NCI-H510A treated with DMSO at 0.1 percent for 48 hours (cell line): ENCODE results near the gene NEURL1B.

Source experiments
- DNase-seq: peaks from one replicate; lab custom pipeline; 2025; lab: John Stamatoyannopoulos, UW

NEURL1B gene

GRCh38 chr5:172715931-172716682, 75.0 kb downstream of the NEURL1B start:
- no peak for DNase-seq

GRCh38 chr5:172716796-172717313, 75.8 kb downstream of the NEURL1B start:
- peak; percentile 68 for DNase-seq

- no peak for DNase-seq
Measured at GRCh38 chr5:172717481-172718195, 76.6 kb downstream of the NEURL1B start.

GRCh38 chr5:172718527-172719114, 77.6 kb downstream of the NEURL1B start:
- DNase-seq = no peak

- no peak for DNase-seq
Measured at GRCh38 chr5:172719211-172719610, 78.1 kb downstream of the NEURL1B start.

- no peak for DNase-seq
Measured at GRCh38 chr5:172720655-172721054, 79.6 kb downstream of the NEURL1B start.

GRCh38 chr5:172721455-172722326, 80.6 kb downstream of the NEURL1B start:
- no peak for DNase-seq

GRCh38 chr5:172722327-172722815, 81.3 kb downstream of the NEURL1B start:
- DNase-seq = no peak

GRCh38 chr5:172723508-172723907, 82.4 kb downstream of the NEURL1B start:
- DNase-seq = no peak

GRCh38 chr5:172724242-172725183, 83.5 kb downstream of the NEURL1B start:
- no peak for DNase-seq

GRCh38 chr5:172725273-172725672, 84.2 kb downstream of the NEURL1B start:
- no peak for DNase-seq

GRCh38 chr5:172725785-172726184, 84.7 kb downstream of the NEURL1B start:
- DNase-seq = no peak

GRCh38 chr5:172726966-172727365, 85.9 kb downstream of the NEURL1B start:
- no peak for DNase-seq

- DNase-seq = no peak
Measured at GRCh38 chr5:172727551-172727950, 86.5 kb downstream of the NEURL1B start.

GRCh38 chr5:172728481-172729241, 87.6 kb downstream of the NEURL1B start:
- DNase-seq = no peak

GRCh38 chr5:172729588-172729987, 88.5 kb downstream of the NEURL1B start:
- DNase-seq = no peak

- DNase-seq = no peak
Measured at GRCh38 chr5:172730222-172730621, 89.2 kb downstream of the NEURL1B start.

GRCh38 chr5:172730981-172731679, 90.1 kb downstream of the NEURL1B start:
- no peak for DNase-seq

- DNase-seq = no peak
Measured at GRCh38 chr5:172731680-172732074, 90.6 kb downstream of the NEURL1B start.
